ENCODE results near the gene TMPRSS9.

GRCh38 chr19:2311093-2311492 lies 49.0 kb upstream of the TMPRSS9 start:
- no peak for TF ChIP-seq EZH2 (IDR thresholded peaks at IDR 0.05; ENCODE audit: borderline replicate concordance, insufficient read depth, low read length, poor library complexity, severe bottlenecking)
- no peak for TF ChIP-seq CTCF (IDR thresholded peaks at IDR 0.05; ENCODE audit: poor library complexity, severe bottlenecking)
- no peak for TF ChIP-seq EP300 (conservative IDR thresholded peaks at IDR 0.05; ENCODE audit: poor library complexity, severe bottlenecking)
- no peak for TF ChIP-seq RAD21 (conservative IDR thresholded peaks at IDR 0.05)
- TF ChIP-seq MXI1 (conservative IDR thresholded peaks at IDR 0.05; ENCODE audit: poor library complexity, severe bottlenecking) = no peak
- TF ChIP-seq REST (IDR thresholded peaks at IDR 0.05; ENCODE audit: borderline replicate concordance) = no peak
- no peak for TF ChIP-seq POLR2AphosphoS5 (IDR thresholded peaks at IDR 0.05)
- TF ChIP-seq SMC3 (conservative IDR thresholded peaks at IDR 0.05; ENCODE audit: poor library complexity) = no peak
- no peak for TF ChIP-seq TAF1 (IDR thresholded peaks at IDR 0.05; ENCODE audit: low read depth)

Measured in neural cell (in vitro differentiated cells).